ENCODE data around the gene KCNJ6. TPM values are rescaled to one million over a fixed set of nuclear protein-coding genes. Genes with fewer than 3 reads are reported as not detected.

KCNJ6 gene
- total and polyA plus RNA-seq, 4 donors, result 0.01 TPM; not detected in 3

DNA sequence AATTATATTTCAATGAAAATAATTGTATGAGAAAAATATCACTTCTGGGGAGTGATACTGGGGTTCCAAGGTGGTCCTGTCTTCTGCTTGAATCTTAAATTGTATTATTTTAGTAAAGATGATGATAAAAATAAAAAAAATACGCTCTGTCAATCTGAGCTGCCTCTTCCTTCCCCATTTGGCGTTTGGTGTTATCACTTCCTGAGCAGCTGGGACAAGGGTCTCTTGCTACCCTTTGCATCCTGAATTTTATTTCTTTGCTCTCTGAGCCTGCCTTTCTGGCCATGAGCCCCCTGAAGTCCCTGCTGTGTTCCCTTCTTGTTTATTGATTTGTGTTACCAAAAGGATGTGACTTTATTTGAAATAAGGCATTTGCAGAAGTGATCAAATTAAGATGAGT, 111.0 kb downstream of the KCNJ6 start:
- Histone ChIP-seq H3K9ac (ENCODE audit: low read depth in 1 of 2, low read length in 2 of 2) (no peak overlapping the region), H3K36me3 (ENCODE audit: control insufficient read depth in 4 of 4, insufficient read depth in 3 of 4, low read depth in 1 of 4, low read length in 3 of 4) (no peaks in the 10 kb centered on the region), H3K4me3 (ENCODE audit: low read depth in 1 of 3, low read length in 3 of 3) (no peak overlapping the region), H3K27ac (ENCODE audit: low read depth in 1 of 2, low read length in 2 of 2) (no peak overlapping the region), H3K4me1 (ENCODE audit: control insufficient read depth in 4 of 4, insufficient read depth in 4 of 4, low read length in 3 of 4) (no peaks in the 10 kb centered on the region), H3K9me3 (ENCODE audit: control insufficient read depth in 4 of 4, low read length in 3 of 4) (no peaks in the 10 kb centered on the region), H3K27me3 (ENCODE audit: control insufficient read depth in 4 of 4, insufficient read depth in 4 of 4, low read length in 3 of 4) (peaks cover 0 to 2% (median 0%) of the 10 kb centered on the region in 4 donors)
- no peak for TF ChIP-seq HNF4A (conservative IDR thresholded peaks at IDR 0.05)
- no peak for TF ChIP-seq RXRA (IDR thresholded peaks at IDR 0.05)
- TF ChIP-seq, protein P1, sequence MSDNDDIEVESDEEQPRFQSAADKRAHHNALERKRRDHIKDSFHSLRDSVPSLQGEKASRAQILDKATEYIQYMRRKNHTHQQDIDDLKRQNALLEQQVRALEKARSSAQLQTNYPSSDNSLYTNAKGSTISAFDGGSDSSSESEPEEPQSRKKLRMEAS (IDR thresholded peaks at IDR 0.05), result no peak
- TF ChIP-seq, protein P2, sequence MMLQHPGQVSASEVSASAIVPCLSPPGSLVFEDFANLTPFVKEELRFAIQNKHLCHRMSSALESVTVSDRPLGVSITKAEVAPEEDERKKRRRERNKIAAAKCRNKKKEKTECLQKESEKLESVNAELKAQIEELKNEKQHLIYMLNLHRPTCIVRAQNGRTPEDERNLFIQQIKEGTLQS (IDR thresholded peaks at IDR 0.05), result no peak
- TF ChIP-seq JUND (IDR thresholded peaks at IDR 0.05), result no peak
- no peak for TF ChIP-seq HNF4G (IDR thresholded peaks at IDR 0.05)
- no peak for TF ChIP-seq GABPA (IDR thresholded peaks at IDR 0.05 in 1 of 2, conservative IDR thresholded peaks at IDR 0.05 in 1 of 2)
- no peak for TF ChIP-seq YY1 (IDR thresholded peaks at IDR 0.05)
- no peak for TF ChIP-seq EGR1 (IDR thresholded peaks at IDR 0.05; ENCODE audit: low read depth in 2 of 2)
- TF ChIP-seq FOXA2 (IDR thresholded peaks at IDR 0.05), result no peak
- no peak for TF ChIP-seq FOXA1 (IDR thresholded peaks at IDR 0.05)
- TF ChIP-seq TAF1 (conservative IDR thresholded peaks at IDR 0.05), result no peak
- TF ChIP-seq, protein P3, sequence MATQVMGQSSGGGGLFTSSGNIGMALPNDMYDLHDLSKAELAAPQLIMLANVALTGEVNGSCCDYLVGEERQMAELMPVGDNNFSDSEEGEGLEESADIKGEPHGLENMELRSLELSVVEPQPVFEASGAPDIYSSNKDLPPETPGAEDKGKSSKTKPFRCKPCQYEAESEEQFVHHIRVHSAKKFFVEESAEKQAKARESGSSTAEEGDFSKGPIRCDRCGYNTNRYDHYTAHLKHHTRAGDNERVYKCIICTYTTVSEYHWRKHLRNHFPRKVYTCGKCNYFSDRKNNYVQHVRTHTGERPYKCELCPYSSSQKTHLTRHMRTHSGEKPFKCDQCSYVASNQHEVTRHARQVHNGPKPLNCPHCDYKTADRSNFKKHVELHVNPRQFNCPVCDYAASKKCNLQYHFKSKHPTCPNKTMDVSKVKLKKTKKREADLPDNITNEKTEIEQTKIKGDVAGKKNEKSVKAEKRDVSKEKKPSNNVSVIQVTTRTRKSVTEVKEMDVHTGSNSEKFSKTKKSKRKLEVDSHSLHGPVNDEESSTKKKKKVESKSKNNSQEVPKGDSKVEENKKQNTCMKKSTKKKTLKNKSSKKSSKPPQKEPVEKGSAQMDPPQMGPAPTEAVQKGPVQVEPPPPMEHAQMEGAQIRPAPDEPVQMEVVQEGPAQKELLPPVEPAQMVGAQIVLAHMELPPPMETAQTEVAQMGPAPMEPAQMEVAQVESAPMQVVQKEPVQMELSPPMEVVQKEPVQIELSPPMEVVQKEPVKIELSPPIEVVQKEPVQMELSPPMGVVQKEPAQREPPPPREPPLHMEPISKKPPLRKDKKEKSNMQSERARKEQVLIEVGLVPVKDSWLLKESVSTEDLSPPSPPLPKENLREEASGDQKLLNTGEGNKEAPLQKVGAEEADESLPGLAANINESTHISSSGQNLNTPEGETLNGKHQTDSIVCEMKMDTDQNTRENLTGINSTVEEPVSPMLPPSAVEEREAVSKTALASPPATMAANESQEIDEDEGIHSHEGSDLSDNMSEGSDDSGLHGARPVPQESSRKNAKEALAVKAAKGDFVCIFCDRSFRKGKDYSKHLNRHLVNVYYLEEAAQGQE (IDR thresholded peaks at IDR 0.05), result no peak
- TF ChIP-seq, protein P4, sequence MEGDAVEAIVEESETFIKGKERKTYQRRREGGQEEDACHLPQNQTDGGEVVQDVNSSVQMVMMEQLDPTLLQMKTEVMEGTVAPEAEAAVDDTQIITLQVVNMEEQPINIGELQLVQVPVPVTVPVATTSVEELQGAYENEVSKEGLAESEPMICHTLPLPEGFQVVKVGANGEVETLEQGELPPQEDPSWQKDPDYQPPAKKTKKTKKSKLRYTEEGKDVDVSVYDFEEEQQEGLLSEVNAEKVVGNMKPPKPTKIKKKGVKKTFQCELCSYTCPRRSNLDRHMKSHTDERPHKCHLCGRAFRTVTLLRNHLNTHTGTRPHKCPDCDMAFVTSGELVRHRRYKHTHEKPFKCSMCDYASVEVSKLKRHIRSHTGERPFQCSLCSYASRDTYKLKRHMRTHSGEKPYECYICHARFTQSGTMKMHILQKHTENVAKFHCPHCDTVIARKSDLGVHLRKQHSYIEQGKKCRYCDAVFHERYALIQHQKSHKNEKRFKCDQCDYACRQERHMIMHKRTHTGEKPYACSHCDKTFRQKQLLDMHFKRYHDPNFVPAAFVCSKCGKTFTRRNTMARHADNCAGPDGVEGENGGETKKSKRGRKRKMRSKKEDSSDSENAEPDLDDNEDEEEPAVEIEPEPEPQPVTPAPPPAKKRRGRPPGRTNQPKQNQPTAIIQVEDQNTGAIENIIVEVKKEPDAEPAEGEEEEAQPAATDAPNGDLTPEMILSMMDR (IDR thresholded peaks at IDR 0.05; ENCODE audit: low read depth, low read length, missing input control), result no peak
- TF ChIP-seq NR2F2 (IDR thresholded peaks at IDR 0.05), result no peak
- no peak for TF ChIP-seq SP1 (IDR thresholded peaks at IDR 0.05)
- TF ChIP-seq, protein P5, sequence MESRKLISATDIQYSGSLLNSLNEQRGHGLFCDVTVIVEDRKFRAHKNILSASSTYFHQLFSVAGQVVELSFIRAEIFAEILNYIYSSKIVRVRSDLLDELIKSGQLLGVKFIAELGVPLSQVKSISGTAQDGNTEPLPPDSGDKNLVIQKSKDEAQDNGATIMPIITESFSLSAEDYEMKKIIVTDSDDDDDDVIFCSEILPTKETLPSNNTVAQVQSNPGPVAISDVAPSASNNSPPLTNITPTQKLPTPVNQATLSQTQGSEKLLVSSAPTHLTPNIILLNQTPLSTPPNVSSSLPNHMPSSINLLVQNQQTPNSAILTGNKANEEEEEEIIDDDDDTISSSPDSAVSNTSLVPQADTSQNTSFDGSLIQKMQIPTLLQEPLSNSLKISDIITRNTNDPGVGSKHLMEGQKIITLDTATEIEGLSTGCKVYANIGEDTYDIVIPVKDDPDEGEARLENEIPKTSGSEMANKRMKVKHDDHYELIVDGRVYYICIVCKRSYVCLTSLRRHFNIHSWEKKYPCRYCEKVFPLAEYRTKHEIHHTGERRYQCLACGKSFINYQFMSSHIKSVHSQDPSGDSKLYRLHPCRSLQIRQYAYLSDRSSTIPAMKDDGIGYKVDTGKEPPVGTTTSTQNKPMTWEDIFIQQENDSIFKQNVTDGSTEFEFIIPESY (IDR thresholded peaks at IDR 0.05), result no peak
- no peak for TF ChIP-seq RAD21 (IDR thresholded peaks at IDR 0.05)
- 45% methylated on average over 2 of the region's 2 CpGs for WGBS
- DNase-seq (ENCODE audit: low spot score), result no peak

Data from liver (tissue), 9 donors.